Measurements from ENCODE around the gene ESF1.

Gene ESF1

GRCh38 chr20:13672690-13673089, 112.0 kb downstream of the ESF1 start:
- no peak for DNase-seq

GRCh38 chr20:13671916-13672378, 112.8 kb downstream of the ESF1 start:
- DNase-seq, result no peak

- no peak for DNase-seq
Observed at GRCh38 chr20:13671512-13671911, 113.2 kb downstream of the ESF1 start.

GRCh38 chr20:13670160-13670559, 114.6 kb downstream of the ESF1 start:
- no peak for DNase-seq

GRCh38 chr20:13665709-13666395, 118.9 kb downstream of the ESF1 start:
- no peak for DNase-seq
